GM21360 (cell line): ENCODE data around the gene SPATA31D4.
"Not testable (repeated sequence)": the region's sequence is repeated elsewhere in the genome, so short reads cannot be mapped to it uniquely, and the experiment has no call there.

Source experiments
- ATAC-seq: cut with Tn5 transposase; IDR thresholded peaks from one replicate; pipeline ENCODE4 v1.9.1; 2021; ENCODE audit warnings: mild to moderate bottlenecking, moderate library complexity; ENCODE audit not compliant: unreplicated experiment

The SPATA31D4 gene

GRCh38 chr9:81928305-81928704 lies at the start of gene SPATA31D4:
TSS of gene SPATA31D4 (plus strand) at chr9:81928428. CDS start at chr9:81928514, 86 bp downstream.
- ATAC-seq, result not testable (repeated sequence)

DNA sequence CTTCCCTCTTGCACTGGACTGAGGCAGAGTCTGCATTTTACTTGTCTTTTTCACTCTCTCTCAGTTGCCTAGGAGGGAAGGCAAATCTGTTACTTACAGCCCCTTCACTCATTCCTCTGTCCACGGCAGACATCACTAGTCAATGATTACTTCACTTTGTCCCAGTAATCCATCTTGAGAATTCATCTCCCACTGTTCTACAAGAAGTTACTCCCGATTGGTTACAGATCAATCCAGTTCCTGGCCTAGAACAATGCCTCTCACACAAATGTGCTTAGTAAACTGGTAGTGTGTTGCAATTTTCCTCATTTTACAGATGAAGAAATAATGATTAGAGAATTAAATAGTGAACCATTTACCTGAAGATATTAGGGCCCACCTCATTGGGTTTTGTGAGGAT lies 49.7 kb upstream of the SPATA31D4 start:
- no peak for ATAC-seq

GRCh38 chr9:81879501-81879916 lies 48.7 kb upstream of the SPATA31D4 start:
- ATAC-seq, result no peak

DNA sequence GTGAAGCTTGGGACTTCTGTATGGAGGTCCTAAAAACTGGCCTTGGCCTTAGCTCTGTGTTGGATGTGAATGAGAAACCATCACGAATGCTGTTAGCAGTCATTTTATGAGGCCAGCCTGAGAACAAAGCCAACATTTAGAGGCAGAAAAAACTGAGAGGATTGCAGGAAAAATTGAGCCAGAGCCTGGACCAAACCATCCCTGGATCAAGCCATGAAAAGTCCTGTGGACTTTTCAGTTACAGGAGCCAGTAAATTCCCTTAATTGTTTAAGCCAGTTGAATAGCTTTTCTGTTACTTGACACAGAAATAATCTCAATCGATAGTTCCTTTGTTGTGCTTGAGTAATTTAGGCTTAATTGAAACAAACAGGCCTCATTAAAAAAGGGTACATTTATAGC lies 42.6 kb upstream of the SPATA31D4 start:
- no peak for ATAC-seq

- no peak for ATAC-seq
Measured at GRCh38 chr9:81886665-81887064, 41.6 kb upstream of the SPATA31D4 start.

GRCh38 chr9:81890104-81890503 lies 38.1 kb upstream of the SPATA31D4 start:
- no peak for ATAC-seq

- ATAC-seq, result no peak
Measured at GRCh38 chr9:81892440-81892839, 35.8 kb upstream of the SPATA31D4 start.

GRCh38 chr9:81893929-81894328 lies 34.3 kb upstream of the SPATA31D4 start:
- ATAC-seq, result no peak

DNA sequence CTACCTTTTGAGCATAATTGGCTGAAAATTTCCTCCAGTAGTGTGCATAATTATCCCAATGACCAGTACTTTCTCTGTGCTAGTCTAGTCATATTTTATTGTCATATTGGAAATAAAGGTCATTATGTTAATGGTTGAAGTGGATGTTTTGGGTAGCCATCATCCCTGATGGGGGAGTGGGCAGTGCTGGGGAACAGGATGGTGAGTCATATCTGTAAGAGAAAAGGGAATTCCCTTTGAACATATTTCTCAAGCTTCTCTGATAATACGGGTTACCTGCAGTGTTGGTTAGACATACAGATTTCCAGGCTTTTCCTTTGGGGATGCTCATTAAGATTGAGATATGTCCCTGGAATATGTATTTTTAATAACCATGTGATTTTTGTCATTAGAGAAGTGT lies 33.3 kb upstream of the SPATA31D4 start:
- ATAC-seq, result no peak

- ATAC-seq, result no peak
Measured at GRCh38 chr9:81896070-81896469, 32.2 kb upstream of the SPATA31D4 start.

- no peak for ATAC-seq
Measured at GRCh38 chr9:81898851-81899250, 29.4 kb upstream of the SPATA31D4 start.

DNA sequence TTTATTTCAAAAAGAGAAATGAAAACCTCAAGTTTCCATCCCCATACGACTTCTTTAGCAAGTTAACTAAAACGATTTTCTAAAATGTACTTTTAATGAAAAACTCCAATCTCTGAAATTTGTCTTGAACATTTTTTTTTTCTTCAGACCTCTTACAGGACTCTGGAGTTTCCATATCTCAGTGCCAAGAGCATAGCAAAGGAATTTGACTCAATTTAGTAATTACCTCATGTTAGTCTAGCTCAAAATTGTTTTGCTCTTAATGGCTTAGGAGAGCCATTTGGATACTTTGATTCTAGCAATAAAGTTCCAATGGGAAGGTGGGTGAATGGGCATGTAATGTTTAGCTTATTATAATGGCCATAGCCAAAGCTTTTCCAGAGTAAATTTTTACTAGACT lies 26.0 kb upstream of the SPATA31D4 start:
- no peak for ATAC-seq

DNA sequence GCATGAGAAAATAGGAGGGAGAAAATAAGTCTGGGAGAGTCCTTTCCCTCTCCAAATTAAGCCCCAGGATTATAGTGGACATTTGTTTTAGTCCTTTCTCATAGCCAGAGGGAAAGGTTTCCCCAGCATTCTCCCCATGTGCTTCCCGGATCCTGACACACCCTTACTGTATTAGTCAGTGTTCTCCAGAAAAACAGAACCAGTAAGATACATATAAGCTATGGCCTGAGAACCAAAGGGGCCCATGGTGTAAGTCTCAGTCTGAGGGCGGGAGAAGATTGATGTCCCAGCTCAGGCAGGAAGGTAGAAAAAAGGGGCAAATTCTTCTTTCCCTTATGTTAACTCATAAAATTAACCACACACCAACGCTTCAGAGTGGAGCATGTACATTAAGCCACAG lies 25.6 kb upstream of the SPATA31D4 start:
- no peak for ATAC-seq

DNA sequence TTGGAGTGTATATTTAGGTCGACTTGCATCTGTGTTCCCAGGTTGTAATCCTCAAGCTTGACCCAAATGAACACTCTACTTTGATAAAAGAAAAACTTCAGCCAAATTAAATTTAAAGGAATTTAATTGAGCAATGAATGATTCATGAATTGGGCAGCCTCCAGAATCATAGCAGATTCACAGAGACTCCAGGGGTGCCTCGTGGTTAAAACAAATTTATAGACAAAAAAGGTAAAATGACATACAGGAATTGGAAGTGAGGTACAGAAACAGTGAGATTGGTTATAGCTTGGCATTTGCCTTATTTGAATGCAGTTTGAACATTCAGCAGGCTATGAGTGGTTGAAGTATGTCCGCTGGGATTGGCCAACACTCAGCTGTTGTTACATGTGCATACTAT lies 21.6 kb upstream of the SPATA31D4 start:
- ATAC-seq, result no peak

- no peak for ATAC-seq
Measured at GRCh38 chr9:81912135-81912534, 16.1 kb upstream of the SPATA31D4 start.

DNA sequence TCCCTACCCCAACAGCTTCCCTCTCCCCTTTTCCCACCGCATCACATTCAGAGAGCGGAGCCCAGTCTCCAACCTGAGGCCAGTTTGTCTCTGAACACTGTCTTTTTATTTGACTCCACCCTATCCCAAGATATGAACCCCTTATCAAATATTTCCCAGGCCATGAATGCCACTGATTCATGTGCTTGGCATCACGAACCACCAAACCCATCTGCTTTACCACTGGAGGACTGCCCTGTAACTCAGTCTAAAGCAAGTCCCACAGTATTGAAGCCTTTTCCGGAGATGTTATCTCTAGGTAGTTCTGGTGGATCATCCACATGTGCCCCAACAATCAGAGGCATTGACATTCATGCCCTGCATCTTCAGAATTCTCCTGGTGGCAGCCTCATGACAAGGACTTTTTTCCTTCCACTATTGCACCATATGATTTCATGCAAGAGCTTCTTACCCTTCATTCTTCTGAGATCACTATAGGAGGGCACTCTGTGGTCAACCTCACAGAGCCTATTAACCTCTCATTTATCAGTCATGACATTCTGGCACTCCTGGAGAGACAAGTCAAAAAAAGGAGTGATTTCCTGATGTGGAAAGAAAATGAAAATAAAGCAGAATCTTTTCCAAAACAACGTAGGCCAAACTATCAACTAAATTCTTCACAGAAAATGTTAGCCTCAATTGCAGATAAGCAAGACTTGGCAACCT lies 12.3 kb upstream of the SPATA31D4 start:
- ATAC-seq, result no peak

- ATAC-seq, result not testable (repeated sequence)
Measured at GRCh38 chr9:81918507-81918906, 9.7 kb upstream of the SPATA31D4 start.

DNA sequence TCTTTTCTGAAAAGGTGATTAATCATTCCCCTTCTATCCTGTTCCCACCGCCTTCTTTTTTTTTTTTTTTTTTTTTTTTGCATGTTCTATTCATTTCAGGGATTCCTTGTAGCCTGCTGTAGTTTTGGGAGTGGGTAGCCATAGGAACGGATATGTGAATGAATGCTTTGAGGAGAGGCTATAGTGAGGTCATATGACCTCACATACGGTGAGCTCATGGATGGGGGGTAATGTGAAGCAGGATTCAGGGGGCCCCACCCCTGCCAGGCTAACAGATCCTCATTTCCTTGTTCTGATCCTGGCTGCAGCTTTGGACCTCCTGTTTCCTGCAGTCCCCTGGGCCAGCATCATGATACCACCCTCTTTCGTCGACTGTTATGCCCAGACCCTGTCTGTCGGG lies 1.9 kb downstream of the SPATA31D4 start:
- ATAC-seq, result not testable (repeated sequence)

GRCh38 chr9:81933547-81933946 lies 5.3 kb downstream of the SPATA31D4 start:
- ATAC-seq, result not testable (repeated sequence)

GRCh38 chr9:81943393-81943792 lies 15.2 kb downstream of the SPATA31D4 start, which contains the start of gene SPATA31D3:
TSS of gene SPATA31D3 (plus strand) at chr9:81943500. CDS start at chr9:81943586, 86 bp downstream.
- not testable (repeated sequence) for ATAC-seq

DNA sequence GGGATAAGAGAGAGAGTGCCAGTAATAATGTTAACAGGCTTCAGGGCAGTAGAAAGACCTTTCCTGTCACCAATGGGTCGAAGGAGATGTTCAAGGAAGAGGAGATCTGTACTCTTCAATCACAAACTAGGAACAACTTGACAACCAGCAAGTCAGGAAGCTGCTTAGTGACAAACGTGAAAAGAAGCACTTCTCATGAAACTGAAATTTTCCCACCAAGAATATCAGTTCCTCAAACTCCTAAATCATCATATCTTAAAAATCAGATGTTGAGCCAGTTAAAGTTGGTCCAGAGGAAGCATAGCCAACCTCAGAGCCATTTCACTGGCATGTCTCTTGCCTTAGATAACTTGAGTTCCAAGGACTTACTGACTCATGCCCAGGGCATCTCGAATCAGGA lies 20.4 kb downstream of the SPATA31D4 start:
- not testable (repeated sequence) for ATAC-seq

GRCh38 chr9:81953096-81953495 lies 24.9 kb downstream of the SPATA31D4 start:
- ATAC-seq, result no peak

DNA sequence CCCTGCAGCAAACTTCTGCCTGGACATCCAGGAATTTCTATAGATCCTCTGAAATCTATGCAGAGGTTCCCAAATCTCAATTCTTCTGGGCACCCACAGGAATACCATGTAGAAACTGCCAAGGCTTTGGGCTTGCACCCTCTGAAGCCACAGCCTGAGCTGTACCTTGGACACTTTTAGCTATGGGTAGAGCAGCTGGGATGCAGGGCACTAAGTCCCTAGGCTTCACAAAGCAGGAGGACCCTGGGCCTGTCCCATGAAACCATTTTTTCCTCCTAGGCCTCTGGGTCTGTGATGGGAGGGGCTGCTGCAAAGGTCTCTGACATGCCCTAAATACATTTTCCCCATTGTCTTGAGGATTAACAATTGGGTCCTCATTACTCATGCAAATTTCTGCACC lies 27.4 kb downstream of the SPATA31D4 start:
- no peak for ATAC-seq
